A549 (cell line): ENCODE data around the gene KCNIP4.

Source experiments
- CEBPB ChIP-seq, 2 experiments: fragments of >200 bp in 1 of 2; sonication (Bioruptor Twin) in 1 of 2; formaldehyde crosslinking in 1 of 2; IDR thresholded peaks; 2 replicates each; pipeline ENCODE4 v1.6.1; 2012 to 2016
- CHD4 ChIP-seq: fragments of 200-600 bp; sonication (generic); IDR thresholded peaks from 2 replicates; pipeline ENCODE4 v1.6.1; 2016; ENCODE audit warnings: antibody characterized with exemption, mild to moderate bottlenecking, borderline replicate concordance
- GATA3 ChIP-seq: IDR thresholded peaks from 2 replicates; pipeline ENCODE4 v1.6.1; 2012; ENCODE audit warnings: borderline replicate concordance
- JUN ChIP-seq, 2 experiments: fragments of >200 bp; sonication (Bioruptor Twin); formaldehyde crosslinking; IDR thresholded peaks; 2 replicates in 1 of 2; 3 replicates in 1 of 2; pipeline ENCODE4 v1.6.1; 2016 to 2017
- POLR2A ChIP-seq: IDR thresholded peaks from 2 replicates; pipeline ENCODE4 v1.6.1; 2012; ENCODE audit warnings: mild to moderate bottlenecking, low read length
- ZC3H11A ChIP-seq: fragments of 450-650 bp; IDR thresholded peaks from 2 replicates; pipeline ENCODE4 v1.6.1; 2014; ENCODE audit warnings: antibody characterized with exemption, mild to moderate bottlenecking
- ZFP36 ChIP-seq: fragments of 450-650 bp; IDR thresholded peaks from 2 replicates; pipeline ENCODE4 v1.6.1; 2014; ENCODE audit warnings: borderline replicate concordance; ENCODE audit not compliant: partially characterized antibody
- TF ChIP-seq, protein P1 (sequence below): fragments of >200 bp; sonication (Bioruptor Twin); formaldehyde crosslinking; IDR thresholded peaks from 3 replicates; pipeline ENCODE4 v1.5.1; 2016
- TF ChIP-seq, protein P2 (sequence below): fragments of 200-600 bp; sonication (generic); IDR thresholded peaks from 2 replicates; pipeline ENCODE4 v1.6.1; 2016; ENCODE audit warnings: antibody characterized with exemption, mild to moderate bottlenecking, moderate library complexity
- TF ChIP-seq, protein P3 (sequence below): fragments of 250-450 bp; sonication (Bioruptor Pico); IDR thresholded peaks from 2 replicates; pipeline ENCODE4 v1.5.0; 2021; ENCODE audit warnings: mild to moderate bottlenecking, moderate library complexity, borderline replicate concordance

DNA sequence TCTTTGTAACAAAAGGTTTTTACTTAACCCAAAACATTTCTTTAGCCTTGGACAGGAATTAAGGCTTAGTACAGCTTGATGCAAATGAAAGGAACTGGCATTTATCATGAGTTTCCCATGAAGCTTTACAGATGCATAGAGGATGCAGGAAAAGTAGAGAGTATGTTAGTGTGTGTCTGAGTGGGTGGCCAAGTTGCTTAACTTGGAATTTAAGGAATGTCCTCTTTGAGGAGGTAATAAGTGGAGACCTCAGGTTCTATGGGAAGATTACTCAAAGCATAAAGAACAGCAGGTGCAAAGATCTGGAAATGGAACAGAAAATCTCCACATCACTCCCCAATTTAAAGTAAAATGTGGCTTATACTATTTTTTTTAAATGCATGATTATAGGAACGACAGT, 457.9 kb downstream of the KCNIP4 start:
- TF ChIP-seq POLR2A = no peak
- no peak for TF ChIP-seq GATA3
- TF ChIP-seq, protein P1, sequence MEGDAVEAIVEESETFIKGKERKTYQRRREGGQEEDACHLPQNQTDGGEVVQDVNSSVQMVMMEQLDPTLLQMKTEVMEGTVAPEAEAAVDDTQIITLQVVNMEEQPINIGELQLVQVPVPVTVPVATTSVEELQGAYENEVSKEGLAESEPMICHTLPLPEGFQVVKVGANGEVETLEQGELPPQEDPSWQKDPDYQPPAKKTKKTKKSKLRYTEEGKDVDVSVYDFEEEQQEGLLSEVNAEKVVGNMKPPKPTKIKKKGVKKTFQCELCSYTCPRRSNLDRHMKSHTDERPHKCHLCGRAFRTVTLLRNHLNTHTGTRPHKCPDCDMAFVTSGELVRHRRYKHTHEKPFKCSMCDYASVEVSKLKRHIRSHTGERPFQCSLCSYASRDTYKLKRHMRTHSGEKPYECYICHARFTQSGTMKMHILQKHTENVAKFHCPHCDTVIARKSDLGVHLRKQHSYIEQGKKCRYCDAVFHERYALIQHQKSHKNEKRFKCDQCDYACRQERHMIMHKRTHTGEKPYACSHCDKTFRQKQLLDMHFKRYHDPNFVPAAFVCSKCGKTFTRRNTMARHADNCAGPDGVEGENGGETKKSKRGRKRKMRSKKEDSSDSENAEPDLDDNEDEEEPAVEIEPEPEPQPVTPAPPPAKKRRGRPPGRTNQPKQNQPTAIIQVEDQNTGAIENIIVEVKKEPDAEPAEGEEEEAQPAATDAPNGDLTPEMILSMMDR = no peak
- no peak for TF ChIP-seq CHD4
- no peak for TF ChIP-seq CEBPB (IDR thresholded peaks at IDR 0.05)
- TF ChIP-seq, protein P2, sequence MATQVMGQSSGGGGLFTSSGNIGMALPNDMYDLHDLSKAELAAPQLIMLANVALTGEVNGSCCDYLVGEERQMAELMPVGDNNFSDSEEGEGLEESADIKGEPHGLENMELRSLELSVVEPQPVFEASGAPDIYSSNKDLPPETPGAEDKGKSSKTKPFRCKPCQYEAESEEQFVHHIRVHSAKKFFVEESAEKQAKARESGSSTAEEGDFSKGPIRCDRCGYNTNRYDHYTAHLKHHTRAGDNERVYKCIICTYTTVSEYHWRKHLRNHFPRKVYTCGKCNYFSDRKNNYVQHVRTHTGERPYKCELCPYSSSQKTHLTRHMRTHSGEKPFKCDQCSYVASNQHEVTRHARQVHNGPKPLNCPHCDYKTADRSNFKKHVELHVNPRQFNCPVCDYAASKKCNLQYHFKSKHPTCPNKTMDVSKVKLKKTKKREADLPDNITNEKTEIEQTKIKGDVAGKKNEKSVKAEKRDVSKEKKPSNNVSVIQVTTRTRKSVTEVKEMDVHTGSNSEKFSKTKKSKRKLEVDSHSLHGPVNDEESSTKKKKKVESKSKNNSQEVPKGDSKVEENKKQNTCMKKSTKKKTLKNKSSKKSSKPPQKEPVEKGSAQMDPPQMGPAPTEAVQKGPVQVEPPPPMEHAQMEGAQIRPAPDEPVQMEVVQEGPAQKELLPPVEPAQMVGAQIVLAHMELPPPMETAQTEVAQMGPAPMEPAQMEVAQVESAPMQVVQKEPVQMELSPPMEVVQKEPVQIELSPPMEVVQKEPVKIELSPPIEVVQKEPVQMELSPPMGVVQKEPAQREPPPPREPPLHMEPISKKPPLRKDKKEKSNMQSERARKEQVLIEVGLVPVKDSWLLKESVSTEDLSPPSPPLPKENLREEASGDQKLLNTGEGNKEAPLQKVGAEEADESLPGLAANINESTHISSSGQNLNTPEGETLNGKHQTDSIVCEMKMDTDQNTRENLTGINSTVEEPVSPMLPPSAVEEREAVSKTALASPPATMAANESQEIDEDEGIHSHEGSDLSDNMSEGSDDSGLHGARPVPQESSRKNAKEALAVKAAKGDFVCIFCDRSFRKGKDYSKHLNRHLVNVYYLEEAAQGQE = no peak
- TF ChIP-seq ZFP36 = no peak
- TF ChIP-seq ZC3H11A = no peak
- TF ChIP-seq, protein P3, sequence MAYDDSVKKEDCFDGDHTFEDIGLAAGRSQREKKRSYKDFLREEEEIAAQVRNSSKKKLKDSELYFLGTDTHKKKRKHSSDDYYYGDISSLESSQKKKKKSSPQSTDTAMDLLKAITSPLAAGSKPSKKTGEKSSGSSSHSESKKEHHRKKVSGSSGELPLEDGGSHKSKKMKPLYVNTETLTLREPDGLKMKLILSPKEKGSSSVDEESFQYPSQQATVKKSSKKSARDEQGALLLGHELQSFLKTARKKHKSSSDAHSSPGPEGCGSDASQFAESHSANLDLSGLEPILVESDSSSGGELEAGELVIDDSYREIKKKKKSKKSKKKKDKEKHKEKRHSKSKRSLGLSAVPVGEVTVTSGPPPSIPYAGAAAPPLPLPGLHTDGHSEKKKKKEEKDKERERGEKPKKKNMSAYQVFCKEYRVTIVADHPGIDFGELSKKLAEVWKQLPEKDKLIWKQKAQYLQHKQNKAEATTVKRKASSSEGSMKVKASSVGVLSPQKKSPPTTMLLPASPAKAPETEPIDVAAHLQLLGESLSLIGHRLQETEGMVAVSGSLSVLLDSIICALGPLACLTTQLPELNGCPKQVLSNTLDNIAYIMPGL (CRISPR knock-in tag) = no peak
- no peak for TF ChIP-seq JUN (IDR thresholded peaks at IDR 0.05)
